Hippocampal formation (tissue), 2 donors: ENCODE data around the gene SPEG.
A peak's percentile ranks its signal among the peaks of the same experiment; 100 is the strongest.

Source experiments
- DNase-seq, 2 donors: peaks; one replicate each; lab custom pipeline; 2025; lab: John Stamatoyannopoulos, UW

The SPEG gene

DNA sequence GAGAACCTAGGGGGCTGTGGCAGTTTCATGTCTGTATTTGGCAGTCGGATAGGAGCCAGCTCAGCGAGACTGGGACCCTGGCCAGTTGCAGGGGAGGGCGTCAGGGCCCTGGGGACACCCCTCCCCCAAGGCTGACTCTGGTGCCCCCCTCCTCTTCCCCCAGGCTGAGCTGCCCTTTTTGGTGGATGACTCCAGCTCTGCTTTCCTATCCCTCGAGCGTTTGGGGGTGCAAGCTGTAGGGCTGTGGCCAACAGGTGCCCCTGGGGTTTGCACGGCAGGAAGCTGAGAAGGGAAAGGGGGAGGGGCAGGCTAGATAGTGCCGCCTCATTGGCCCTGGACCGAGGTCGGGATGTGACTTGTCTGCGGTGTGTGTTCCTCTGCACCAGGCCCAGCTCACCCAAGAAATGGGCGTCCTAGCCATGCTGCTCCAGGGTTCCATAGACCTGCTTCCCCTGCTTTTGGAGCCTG, 26.4 kb downstream of the SPEG start:
- DNase-seq = no peak

DNA sequence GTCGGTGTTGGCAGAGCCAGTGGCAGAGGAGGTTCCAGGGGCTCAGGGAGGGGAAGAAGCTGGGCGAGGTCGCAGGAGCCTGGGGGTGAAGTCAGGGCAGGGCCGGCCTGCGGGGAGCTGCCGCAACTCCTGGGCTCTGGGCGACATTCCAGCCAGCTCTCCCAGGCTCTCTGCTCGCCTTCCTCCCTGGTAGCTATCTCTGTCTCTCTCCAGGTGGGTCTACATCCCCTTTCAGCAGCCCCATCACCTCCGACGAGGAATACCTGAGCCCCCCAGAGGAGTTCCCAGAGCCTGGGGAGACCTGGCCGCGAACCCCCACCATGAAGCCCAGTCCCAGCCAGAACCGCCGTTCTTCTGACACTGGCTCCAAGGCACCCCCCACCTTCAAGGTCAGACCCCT, 27.0 kb downstream of the SPEG start:
- no peak for DNase-seq

GRCh38 chr2:219462349-219462748, 27.7 kb downstream of the SPEG start:
- DNase-seq = no peak

DNA sequence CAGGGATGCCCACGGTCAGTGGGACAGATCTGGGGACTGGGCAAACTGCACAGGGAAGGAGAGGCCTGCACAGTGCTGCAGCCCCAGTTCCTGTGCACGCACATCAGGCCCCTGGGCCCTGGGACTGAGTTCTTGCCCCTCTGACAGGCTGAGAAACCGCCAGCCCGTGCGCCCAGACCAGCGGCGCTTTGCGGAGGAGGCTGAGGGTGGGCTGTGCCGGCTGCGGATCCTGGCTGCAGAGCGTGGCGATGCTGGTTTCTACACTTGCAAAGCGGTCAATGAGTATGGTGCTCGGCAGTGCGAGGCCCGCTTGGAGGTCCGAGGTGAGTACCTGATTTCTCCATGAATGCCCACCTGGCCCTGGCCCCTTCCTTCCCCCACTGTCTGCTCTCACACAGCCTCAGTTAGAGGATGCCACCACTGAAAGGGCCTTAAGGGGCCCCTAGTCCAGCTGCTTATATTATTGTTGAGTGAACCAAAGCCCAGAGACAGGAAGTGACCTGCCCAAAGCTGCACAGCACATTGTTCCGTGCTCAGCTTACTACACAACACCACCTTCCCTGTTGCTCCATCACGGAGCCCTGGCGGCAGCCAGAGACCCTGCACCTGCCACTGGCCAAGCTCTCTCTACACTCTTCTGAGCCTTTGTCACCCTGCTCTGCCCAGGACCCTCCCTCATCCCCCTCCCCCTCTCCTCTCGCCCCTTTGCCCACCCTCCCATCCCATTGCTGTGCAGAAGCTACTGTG, 29.8 kb downstream of the SPEG start:
- DNase-seq = no peak

- no peak for DNase-seq
Measured at GRCh38 chr2:219465659-219466561, 31.3 kb downstream of the SPEG start.

- no peak for DNase-seq
Measured at GRCh38 chr2:219466816-219467735, 32.4 kb downstream of the SPEG start.

DNA sequence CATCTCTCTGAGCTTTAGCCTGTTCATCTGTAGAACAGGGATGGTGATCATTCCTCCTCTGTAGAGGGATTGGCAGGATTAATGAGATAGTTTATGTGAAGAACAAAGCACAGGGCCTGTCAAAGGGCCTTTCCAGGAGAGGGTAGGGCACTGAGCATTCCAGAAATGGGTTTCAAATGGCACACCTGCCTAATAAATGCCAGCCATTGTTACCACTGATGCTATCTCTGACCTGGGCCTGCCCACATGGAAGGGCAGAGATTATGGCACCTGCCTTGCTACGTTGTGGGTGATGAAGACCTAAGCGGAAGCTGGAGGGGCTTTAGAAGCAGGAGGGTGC, 33.1 kb downstream of the SPEG start:
- no peak for DNase-seq

DNA sequence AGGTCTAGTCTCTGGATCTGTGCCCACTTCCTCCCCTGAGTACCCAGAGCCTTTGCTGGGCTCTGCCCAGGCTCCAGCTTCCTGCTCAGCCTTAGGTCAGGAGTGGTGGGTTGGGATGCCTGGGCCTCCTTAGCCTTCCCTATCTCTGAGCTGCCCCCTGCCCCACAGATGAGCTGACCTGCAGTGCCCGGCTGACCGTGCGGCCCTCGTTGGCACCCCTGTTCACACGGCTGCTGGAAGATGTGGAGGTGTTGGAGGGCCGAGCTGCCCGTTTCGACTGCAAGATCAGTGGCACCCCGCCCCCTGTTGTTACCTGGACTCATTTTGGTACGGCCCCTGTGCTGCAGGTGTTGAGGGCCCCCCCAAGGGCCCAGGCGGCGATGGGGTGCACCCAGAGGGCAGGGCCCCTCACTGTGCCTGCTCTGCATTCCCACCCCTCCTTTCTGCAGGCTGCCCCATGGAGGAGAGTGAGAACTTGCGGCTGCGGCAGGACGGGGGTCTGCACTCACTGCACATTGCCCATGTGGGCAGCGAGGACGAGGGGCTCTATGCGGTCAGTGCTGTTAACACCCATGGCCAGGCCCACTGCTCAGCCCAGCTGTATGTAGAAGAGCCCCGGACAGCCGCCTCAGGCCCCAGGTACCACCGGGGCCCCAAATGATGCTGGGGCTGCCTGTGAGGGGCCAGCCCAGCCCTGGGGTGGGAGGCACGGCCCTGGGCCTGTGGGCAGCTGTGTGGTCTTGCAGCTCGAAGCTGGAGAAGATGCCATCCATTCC, 34.0 kb downstream of the SPEG start:
- DNase-seq = no peak

DNA sequence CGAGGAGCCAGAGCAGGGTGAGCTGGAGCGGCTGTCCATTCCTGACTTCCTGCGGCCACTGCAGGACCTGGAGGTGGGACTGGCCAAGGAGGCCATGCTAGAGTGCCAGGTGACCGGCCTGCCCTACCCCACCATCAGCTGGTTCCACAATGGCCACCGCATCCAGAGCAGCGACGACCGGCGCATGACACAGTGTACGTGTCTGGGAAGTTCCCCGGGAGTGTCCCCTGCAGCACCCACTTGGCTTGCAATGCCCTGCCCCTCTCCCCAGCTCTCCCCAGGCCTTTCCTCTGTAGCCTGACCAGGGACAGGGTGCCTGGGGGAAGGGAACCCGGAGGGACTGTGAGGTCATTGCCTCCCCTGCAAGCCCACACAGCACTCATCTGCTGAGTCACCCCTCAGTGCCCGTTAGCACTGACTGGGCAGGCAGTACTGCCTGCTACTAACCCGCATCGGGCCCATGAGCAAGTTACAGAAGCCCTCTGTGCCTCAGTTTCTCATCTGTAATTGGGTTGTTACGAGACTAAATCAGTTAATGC, 34.6 kb downstream of the SPEG start:
- no peak for DNase-seq

DNA sequence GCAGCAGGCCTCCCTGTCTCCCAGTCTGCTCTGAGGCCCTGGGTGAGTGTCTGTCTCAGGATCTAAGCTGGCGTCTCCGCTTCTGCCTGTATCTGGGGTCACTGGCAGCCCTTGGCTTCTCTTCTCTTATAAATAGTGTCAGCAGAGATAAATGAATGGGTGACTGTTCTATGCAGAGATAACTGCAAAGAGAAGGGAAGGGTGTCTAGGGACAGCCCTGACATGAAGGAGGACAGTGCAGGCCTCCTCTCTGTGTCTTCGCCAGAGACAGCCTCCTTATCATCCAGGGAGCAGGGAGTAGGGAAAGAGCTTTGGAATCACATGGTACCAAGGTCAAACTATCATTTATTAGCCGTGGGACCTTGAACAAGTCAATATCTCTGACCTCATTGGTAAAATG, 35.8 kb downstream of the SPEG start:
- no peak for DNase-seq

GRCh38 chr2:219471476-219472371, 37.1 kb downstream of the SPEG start:
- no peak for DNase-seq

- no peak for DNase-seq
Measured at GRCh38 chr2:219472629-219473187, 38.1 kb downstream of the SPEG start.

GRCh38 chr2:219473511-219473910, 38.9 kb downstream of the SPEG start:
- no peak for DNase-seq

DNA sequence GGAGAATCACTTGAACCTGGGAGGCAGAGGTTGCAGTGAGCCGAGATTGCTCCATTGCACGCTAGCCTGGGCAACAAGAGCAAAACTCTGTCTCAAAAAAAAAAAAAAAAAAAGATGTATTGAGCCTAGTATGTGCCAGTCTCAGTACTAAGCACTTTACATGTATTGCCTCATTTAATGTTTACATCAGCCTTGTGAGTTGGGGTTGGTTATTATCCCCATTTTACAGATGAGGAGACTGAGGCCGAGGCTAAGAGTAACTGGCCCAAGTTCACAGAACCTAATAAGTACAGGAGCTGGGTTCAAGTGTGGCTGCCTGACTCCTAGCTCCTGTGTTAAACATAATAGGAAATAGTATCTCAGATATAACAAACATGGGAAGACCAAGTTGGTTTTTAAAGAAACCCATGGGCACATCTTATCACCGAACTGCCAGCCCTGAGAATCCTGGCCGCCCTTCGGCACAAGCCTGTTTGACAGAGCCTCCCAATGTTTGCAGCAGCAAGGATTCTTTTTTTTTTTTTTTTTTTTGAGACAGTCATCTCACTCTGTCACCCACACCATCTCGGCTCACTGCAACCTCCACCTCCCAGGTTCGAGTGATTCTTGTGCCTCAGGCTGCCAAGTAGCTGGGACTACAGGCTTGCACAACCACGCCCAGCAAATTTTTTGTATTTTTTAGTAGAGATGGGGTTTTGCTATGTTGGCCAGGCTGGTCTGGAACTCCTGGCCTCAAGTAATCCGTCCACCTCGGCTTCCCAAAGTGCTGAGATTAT, 39.8 kb downstream of the SPEG start:
- no peak for DNase-seq

DNA sequence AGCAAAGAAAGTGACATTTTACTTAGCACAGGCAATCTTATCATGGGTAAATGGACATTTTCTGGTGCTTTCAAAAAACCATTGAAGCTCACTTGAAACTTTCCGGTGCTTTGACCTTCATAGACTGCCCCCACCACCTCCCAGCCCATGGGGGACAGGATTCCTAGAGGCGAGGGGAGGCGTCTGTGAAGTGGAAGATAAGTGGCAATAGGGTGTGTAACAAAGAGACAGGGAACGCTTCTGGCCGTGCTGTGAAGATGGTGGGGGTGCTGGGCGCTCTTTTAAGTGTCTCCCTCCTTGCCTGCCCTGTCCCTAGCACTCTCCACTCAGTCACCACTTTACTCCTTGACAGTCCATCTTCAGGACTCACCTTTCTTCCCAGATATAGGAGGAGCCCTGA, 40.6 kb downstream of the SPEG start:
- no peak for DNase-seq

- peak in 1 of 2 donors; percentile 18 for DNase-seq
Measured at GRCh38 chr2:219475697-219476651, 41.3 kb downstream of the SPEG start.

GRCh38 chr2:219476652-219477151, 42.1 kb downstream of the SPEG start:
- no peak for DNase-seq
